ENCODE measurements around the gene FOLR2.
A peak's percentile ranks its signal among the peaks of the same experiment; 100 is the strongest.

FOLR2 gene

GRCh38 chr11:72223615-72224563, 7.3 kb downstream of the FOLR2 start:
- peak; percentile 77 for DNase-seq (ENCODE audit: low read depth, low spot score)
- H3K4me3 ChIP-seq (ENCODE audit: low read depth, low read length), result peak overlapping the region; percentile 73
- no peak for TF ChIP-seq CTCF (IDR thresholded peaks at IDR 0.05; ENCODE audit: low read depth, low read length)
- in situ Hi-C loops (cut with HindIII; ENCODE audit: low sequenced_read_pairs), result no loop called here

- H3K4me3 ChIP-seq (ENCODE audit: low read depth, low read length), result peak within 1 kb of the TSS; percentile 73
- in situ Hi-C loops (cut with HindIII; ENCODE audit: low sequenced_read_pairs), result no loop called here
- no peak for TF ChIP-seq CTCF (IDR thresholded peaks at IDR 0.05; ENCODE audit: low read depth, low read length)
- DNase-seq (ENCODE audit: low read depth, low spot score), result peak; percentile 31
Measured at GRCh38 chr11:72224564-72225410, 8.2 kb downstream of the FOLR2 start, which contains the start of gene INPPL1. Gene INPPL1, plus strand, starts transcription at chr11:72224767. Its CDS starts 218 bp downstream, at chr11:72224985.

- in situ Hi-C loops (cut with HindIII; ENCODE audit: low sequenced_read_pairs), result no loop called here
- DNase-seq (ENCODE audit: low read depth, low spot score), result no peak
- peak overlapping the region; percentile 73 for H3K4me3 ChIP-seq (ENCODE audit: low read depth, low read length)
- no peak for TF ChIP-seq CTCF (IDR thresholded peaks at IDR 0.05; ENCODE audit: low read depth, low read length)
Measured at GRCh38 chr11:72225411-72225951, 8.9 kb downstream of the FOLR2 start.

GRCh38 chr11:72226701-72227100, 10.1 kb downstream of the FOLR2 start:
- in situ Hi-C loops (cut with HindIII; ENCODE audit: low sequenced_read_pairs), result no loop called here
- no peak for TF ChIP-seq CTCF (IDR thresholded peaks at IDR 0.05; ENCODE audit: low read depth, low read length)
- no peak overlapping the region for H3K4me3 ChIP-seq (ENCODE audit: low read depth, low read length)
- no peak for DNase-seq (ENCODE audit: low read depth, low spot score)

- in situ Hi-C loops (cut with HindIII; ENCODE audit: low sequenced_read_pairs), result no loop called here
- no peak for TF ChIP-seq CTCF (IDR thresholded peaks at IDR 0.05; ENCODE audit: low read depth, low read length)
- no peak overlapping the region for H3K4me3 ChIP-seq (ENCODE audit: low read depth, low read length)
- peak; percentile 86 for DNase-seq (ENCODE audit: low read depth, low spot score)
Measured at GRCh38 chr11:72227316-72228228, 11.0 kb downstream of the FOLR2 start.

Data from astrocyte of the spinal cord (primary cell).